Mesenchymal stem cell (in vitro differentiated cells and primary cell): ENCODE data around the gene UBA52.

Experiments
- DNase-seq: peaks from one replicate; pipeline ENCODE4 v3.0.0-alpha.2; 2013
- H2AFZ ChIP-seq: one replicate; pipeline ENCODE4 v1.6.1; 2013; ENCODE audit warnings: low read depth, mild to moderate bottlenecking, control low read depth, inconsistent platforms, low read length, moderate library complexity
- H2AK5ac ChIP-seq: 2 replicates; pipeline ENCODE4 v1.6.1; 2013; ENCODE audit warnings: low read length, moderate library complexity, mild to moderate bottlenecking, inconsistent platforms; ENCODE audit not compliant: severe bottlenecking
- H2BK120ac ChIP-seq: one replicate; pipeline ENCODE4 v1.6.1; 2013; ENCODE audit warnings: low read depth, mild to moderate bottlenecking, inconsistent platforms, low read length, moderate library complexity
- H2BK12ac ChIP-seq, 2 experiments: one replicate each; pipeline ENCODE4 v1.6.1; 2013; ENCODE audit warnings: inconsistent platforms in 2 of 2, low read length in 2 of 2, mild to moderate bottlenecking in 2 of 2, moderate library complexity in 2 of 2, control low read depth in 1 of 2
- H2BK15ac ChIP-seq: one replicate; pipeline ENCODE4 v1.6.1; 2013; ENCODE audit warnings: mild to moderate bottlenecking, low read depth, inconsistent platforms; ENCODE audit not compliant: poor library complexity, severe bottlenecking
- H2BK5ac ChIP-seq: 2 replicates; pipeline ENCODE4 v1.6.1; 2013; ENCODE audit warnings: low read depth, mild to moderate bottlenecking, low read length, control low read depth, inconsistent platforms; ENCODE audit not compliant: poor library complexity, severe bottlenecking
- H3K14ac ChIP-seq, 2 experiments: one replicate each; pipeline ENCODE4 v1.6.1; 2013; ENCODE audit warnings: inconsistent platforms in 2 of 2, low read length in 2 of 2, control low read depth in 1 of 2, mild to moderate bottlenecking in 1 of 2, moderate library complexity in 1 of 2
- H3K18ac ChIP-seq, 2 experiments: one replicate each; pipeline ENCODE4 v1.6.1; 2013; ENCODE audit warnings: inconsistent platforms in 2 of 2, low read length in 2 of 2, control low read depth in 1 of 2, low read depth in 1 of 2, mild to moderate bottlenecking in 1 of 2
- H3K23ac ChIP-seq, 2 experiments: one replicate each; pipeline ENCODE4 v1.6.1; 2013; ENCODE audit warnings: inconsistent platforms in 2 of 2, low read length in 2 of 2, mild to moderate bottlenecking in 2 of 2, moderate library complexity in 2 of 2, control low read depth in 1 of 2
- H3K27ac ChIP-seq: 2 replicates; pipeline ENCODE4 v1.5.1; 2013; ENCODE audit warnings: mild to moderate bottlenecking, moderate library complexity, low read length, control low read depth, inconsistent platforms; ENCODE audit not compliant: poor library complexity, severe bottlenecking
- H3K27me3 ChIP-seq, 2 experiments: 2 replicates each; pipeline versions ENCODE4 v1.6.1 to v1.7.0; 2013; ENCODE audit warnings: low read length in 2 of 2, mild to moderate bottlenecking in 2 of 2, moderate library complexity in 2 of 2, control low read depth in 1 of 2, inconsistent platforms in 1 of 2; ENCODE audit not compliant: control insufficient read depth in 1 of 2, insufficient read depth in 1 of 2
- H3K36me3 ChIP-seq, 2 experiments: 2 replicates each; pipeline versions ENCODE4 v1.6.1 to v1.7.0; 2013; ENCODE audit warnings: low read length in 2 of 2, control low read depth in 1 of 2, inconsistent platforms in 1 of 2, low read depth in 1 of 2, mild to moderate bottlenecking in 1 of 2; ENCODE audit not compliant: insufficient read depth in 2 of 2, control insufficient read depth in 1 of 2
- H3K4ac ChIP-seq, 2 experiments: one replicate each; pipeline ENCODE4 v1.6.1; 2013; ENCODE audit warnings: inconsistent platforms in 2 of 2, low read length in 2 of 2, mild to moderate bottlenecking in 2 of 2, moderate library complexity in 2 of 2, control low read depth in 1 of 2, low read depth in 1 of 2
- H3K4me1 ChIP-seq: 2 replicates; pipeline ENCODE4 v1.6.1; 2013; ENCODE audit warnings: low read depth, low read length, control low read depth; ENCODE audit not compliant: control insufficient read depth, insufficient read depth
- H3K4me2 ChIP-seq: 2 replicates; pipeline ENCODE4 v1.6.1; 2013; ENCODE audit warnings: low read length, mild to moderate bottlenecking, inconsistent platforms; ENCODE audit not compliant: poor library complexity, severe bottlenecking
- H3K4me3 ChIP-seq, 2 experiments: 2 replicates each; pipeline versions ENCODE4 v1.5.1 to v1.7.0; 2013; ENCODE audit warnings: low read length in 2 of 2, mild to moderate bottlenecking in 2 of 2, control low read depth in 1 of 2, low read depth in 1 of 2; ENCODE audit not compliant: insufficient read depth in 1 of 2
- H3K79me1 ChIP-seq: replicated peaks from 2 replicates; pipeline ENCODE4 v1.6.1; 2013; ENCODE audit warnings: mild to moderate bottlenecking, control low read depth, low read length, inconsistent platforms; ENCODE audit not compliant: poor library complexity, severe bottlenecking
- H3K9ac ChIP-seq: 2 replicates; pipeline ENCODE4 v1.7.0; 2013; ENCODE audit warnings: mild to moderate bottlenecking, low read length, moderate library complexity
- H3K9me3 ChIP-seq: 2 replicates; pipeline ENCODE4 v1.7.0; 2013; ENCODE audit warnings: mild to moderate bottlenecking, low read length; ENCODE audit not compliant: control insufficient read depth
- H4K8ac ChIP-seq: one replicate; pipeline ENCODE4 v1.6.1; 2013; ENCODE audit warnings: inconsistent platforms, mild to moderate bottlenecking, low read length, moderate library complexity
- H4K91ac ChIP-seq: one replicate; pipeline ENCODE4 v1.6.1; 2013; ENCODE audit warnings: mild to moderate bottlenecking, low read length, inconsistent platforms
- WGBS: methylation state at CpG from one replicate; pipeline ENCODE4 v1.1.7; 2013; ENCODE audit warnings: mixed read lengths; 5-methylcytosine and 5-hydroxymethylcytosine counted together

The UBA52 gene

GRCh38 chr19:18532168-18532890 is 39.3 kb upstream of the UBA52 start:
- no peaks in the 10 kb centered on the region for H3K27me3 ChIP-seq
- H3K23ac ChIP-seq = no peak overlapping the region
- H4K91ac ChIP-seq = no peak overlapping the region
- H3K4ac ChIP-seq = no peak overlapping the region
- no peak overlapping the region for H2AFZ ChIP-seq
- H3K18ac ChIP-seq = no peak overlapping the region
- no peak overlapping the region for H4K8ac ChIP-seq
- H3K9ac ChIP-seq = no peak overlapping the region
- no peak overlapping the region for H3K4me2 ChIP-seq
- H3K9me3 ChIP-seq = no peaks in the 10 kb centered on the region
- H3K4me1 ChIP-seq = peaks cover 9% of the 10 kb centered on the region
- no peak overlapping the region for H3K14ac ChIP-seq
- peaks cover 48 to 55% of the 10 kb centered on the region in 2 experiments for H3K36me3 ChIP-seq
- H2BK12ac ChIP-seq = no peak overlapping the region
- peaks cover 20% of the 10 kb centered on the region for H3K79me1 ChIP-seq
- 91% methylated on average over 20 of the region's 22 CpGs for WGBS
- H2AK5ac ChIP-seq = no peak overlapping the region
- no peak for DNase-seq
- H2BK120ac ChIP-seq = no peak overlapping the region
- H3K27ac ChIP-seq = no peak overlapping the region
- no peak overlapping the region for H2BK5ac ChIP-seq
- no peak overlapping the region for H2BK15ac ChIP-seq
- H3K4me3 ChIP-seq = no peak overlapping the region

GRCh38 chr19:18533058-18533457 is 38.6 kb upstream of the UBA52 start:
- Histone ChIP-seq H4K91ac (no peak overlapping the region), H3K14ac (no peak overlapping the region), H3K27me3 (no peaks in the 10 kb centered on the region), H3K4me1 (peaks cover 8% of the 10 kb centered on the region), H3K36me3 (peaks cover 55 to 63% of the 10 kb centered on the region in 2 experiments), H2AFZ (no peak overlapping the region), H2BK15ac (no peak overlapping the region), H3K9ac (no peak overlapping the region), H3K27ac (no peak overlapping the region), H2BK5ac (no peak overlapping the region), H3K9me3 (no peaks in the 10 kb centered on the region), H3K18ac (no peak overlapping the region), H4K8ac (no peak overlapping the region), H3K4me3 (no peak overlapping the region), H2BK12ac (no peak overlapping the region), H3K23ac (no peak overlapping the region), H2AK5ac (no peak overlapping the region), H2BK120ac (no peak overlapping the region), H3K4ac (no peak overlapping the region), H3K79me1 (peaks cover 24% of the 10 kb centered on the region), H3K4me2 (no peak overlapping the region)
- DNase-seq = no peak
- 96% methylated on average over 4 of the region's 4 CpGs for WGBS

- DNase-seq = no peak
- H3K4me1 ChIP-seq = peaks cover 3% of the 10 kb centered on the region
- H2AK5ac ChIP-seq = no peak overlapping the region
- peaks cover 74 to 81% of the 10 kb centered on the region in 2 experiments for H3K36me3 ChIP-seq
- no peak overlapping the region for H2BK120ac ChIP-seq
- WGBS = 97% methylated on average over 10 of the region's 10 CpGs
- H2AFZ ChIP-seq = no peak overlapping the region
- H3K4ac ChIP-seq = no peak overlapping the region
- no peak overlapping the region for H4K8ac ChIP-seq
- no peak overlapping the region for H3K18ac ChIP-seq
- no peak overlapping the region for H2BK12ac ChIP-seq
- no peak overlapping the region for H3K27ac ChIP-seq
- no peak overlapping the region for H2BK15ac ChIP-seq
- peaks cover 40% of the 10 kb centered on the region for H3K79me1 ChIP-seq
- no peak overlapping the region for H3K4me3 ChIP-seq
- H2BK5ac ChIP-seq = no peak overlapping the region
- no peak overlapping the region for H3K23ac ChIP-seq
- H3K9me3 ChIP-seq = no peaks in the 10 kb centered on the region
- no peak overlapping the region for H3K14ac ChIP-seq
- no peak overlapping the region for H3K9ac ChIP-seq
- no peaks in the 10 kb centered on the region for H3K27me3 ChIP-seq
- H4K91ac ChIP-seq = no peak overlapping the region
- H3K4me2 ChIP-seq = no peak overlapping the region
Observed at GRCh38 chr19:18536475-18536874, 35.2 kb upstream of the UBA52 start.

- no peak overlapping the region for H2BK12ac ChIP-seq
- no peak overlapping the region for H3K23ac ChIP-seq
- no peak overlapping the region for H2BK5ac ChIP-seq
- H2BK120ac ChIP-seq = no peak overlapping the region
- H3K9ac ChIP-seq = no peak overlapping the region
- H3K27ac ChIP-seq = no peak overlapping the region
- H3K4me3 ChIP-seq = no peak overlapping the region
- H4K91ac ChIP-seq = peak overlapping the region; percentile 4
- WGBS = 96% methylated on average over 17 of the region's 17 CpGs
- H3K14ac ChIP-seq = no peak overlapping the region
- no peak overlapping the region for H3K18ac ChIP-seq
- H3K4ac ChIP-seq = no peak overlapping the region
- peaks cover 44% of the 10 kb centered on the region for H3K79me1 ChIP-seq
- H2AK5ac ChIP-seq = no peak overlapping the region
- H2AFZ ChIP-seq = no peak overlapping the region
- no peaks in the 10 kb centered on the region for H3K27me3 ChIP-seq
- no peaks in the 10 kb centered on the region for H3K9me3 ChIP-seq
- peaks cover 68 to 72% of the 10 kb centered on the region in 2 experiments for H3K36me3 ChIP-seq
- no peak overlapping the region for H4K8ac ChIP-seq
- H3K4me1 ChIP-seq = peaks cover 7% of the 10 kb centered on the region
- DNase-seq = no peak
- H2BK15ac ChIP-seq = no peak overlapping the region
- H3K4me2 ChIP-seq = no peak overlapping the region
Observed at GRCh38 chr19:18537431-18537830, 34.2 kb upstream of the UBA52 start.
